Measurements from ENCODE around the gene PID1.

Gene PID1

GRCh38 chr2:229054311-229054710, 216.8 kb downstream of the PID1 start:
- in situ Hi-C loops (cut with MboI; ENCODE audit: low sequenced_read_pairs, unreplicated experiment), result no loop called here
- DNase-seq (ENCODE audit: low spot score), result no peak
- TF ChIP-seq CTCF (IDR thresholded peaks at IDR 0.05; ENCODE audit: borderline replicate concordance, control extremely low read depth, extremely low read depth, insufficient read depth, missing control alignments), result no peak

- DNase-seq (ENCODE audit: low spot score), result no peak
- TF ChIP-seq CTCF (IDR thresholded peaks at IDR 0.05; ENCODE audit: borderline replicate concordance, control extremely low read depth, extremely low read depth, insufficient read depth, missing control alignments), result no peak
- in situ Hi-C loops (cut with MboI; ENCODE audit: low sequenced_read_pairs, unreplicated experiment), result no loop called here
Measured at GRCh38 chr2:229051798-229052197, 219.3 kb downstream of the PID1 start.

- DNase-seq (ENCODE audit: low spot score), result no peak
- in situ Hi-C loops (cut with MboI; ENCODE audit: low sequenced_read_pairs, unreplicated experiment), result no loop called here
- no peak for TF ChIP-seq CTCF (IDR thresholded peaks at IDR 0.05; ENCODE audit: borderline replicate concordance, control extremely low read depth, extremely low read depth, insufficient read depth, missing control alignments)
Measured at GRCh38 chr2:229050133-229050532, 221.0 kb downstream of the PID1 start.

GRCh38 chr2:229048134-229048533, 223.0 kb downstream of the PID1 start:
- in situ Hi-C loops (cut with MboI; ENCODE audit: low sequenced_read_pairs, unreplicated experiment), result no loop called here
- no peak for TF ChIP-seq CTCF (IDR thresholded peaks at IDR 0.05; ENCODE audit: borderline replicate concordance, control extremely low read depth, extremely low read depth, insufficient read depth, missing control alignments)

GRCh38 chr2:229045671-229046070, 225.4 kb downstream of the PID1 start:
- in situ Hi-C loops (cut with MboI; ENCODE audit: low sequenced_read_pairs, unreplicated experiment), result no loop called here
- no peak for DNase-seq (ENCODE audit: low spot score)
- TF ChIP-seq CTCF (IDR thresholded peaks at IDR 0.05; ENCODE audit: borderline replicate concordance, control extremely low read depth, extremely low read depth, insufficient read depth, missing control alignments), result no peak

More at GRCh38 chr2:229048134-229048533, 223.0 kb downstream of the PID1 start:
- DNase-seq (ENCODE audit: low spot score), result no peak

- TF ChIP-seq CTCF (IDR thresholded peaks at IDR 0.05; ENCODE audit: borderline replicate concordance, control extremely low read depth, extremely low read depth, insufficient read depth, missing control alignments), result no peak
- in situ Hi-C loops (cut with MboI; ENCODE audit: low sequenced_read_pairs, unreplicated experiment), result no loop called here
- DNase-seq (ENCODE audit: low spot score), result no peak
Measured at GRCh38 chr2:229044581-229044980, 226.5 kb downstream of the PID1 start.

GRCh38 chr2:229043681-229044080, 227.4 kb downstream of the PID1 start:
- no peak for DNase-seq (ENCODE audit: low spot score)
- no peak for TF ChIP-seq CTCF (IDR thresholded peaks at IDR 0.05; ENCODE audit: borderline replicate concordance, control extremely low read depth, extremely low read depth, insufficient read depth, missing control alignments)
- in situ Hi-C loops (cut with MboI; ENCODE audit: low sequenced_read_pairs, unreplicated experiment), result no loop called here
